ENCODE measurements around the gene CLTA.
A peak's percentile ranks its signal among the peaks of the same experiment; 100 is the strongest.
"Not testable (repeated sequence)": the region's sequence is repeated elsewhere in the genome, so short reads cannot be mapped to it uniquely, and the experiment has no call there.

The CLTA gene

GRCh38 chr9:36213989-36214388, 23.3 kb downstream of the CLTA start:
- DNase-seq = no peak
- TF ChIP-seq GATA1 (IDR thresholded peaks at IDR 0.05; ENCODE audit: low read depth, low read length) (no peak), POLR2A (IDR thresholded peaks at IDR 0.05; ENCODE audit: low read length) (no peak)

- no peak for TF ChIP-seq GATA1 (IDR thresholded peaks at IDR 0.05; ENCODE audit: low read depth, low read length)
- TF ChIP-seq POLR2A (IDR thresholded peaks at IDR 0.05; ENCODE audit: low read length) = no peak
- no peak for DNase-seq
Observed at GRCh38 chr9:36214571-36214970, 23.9 kb downstream of the CLTA start.

DNA sequence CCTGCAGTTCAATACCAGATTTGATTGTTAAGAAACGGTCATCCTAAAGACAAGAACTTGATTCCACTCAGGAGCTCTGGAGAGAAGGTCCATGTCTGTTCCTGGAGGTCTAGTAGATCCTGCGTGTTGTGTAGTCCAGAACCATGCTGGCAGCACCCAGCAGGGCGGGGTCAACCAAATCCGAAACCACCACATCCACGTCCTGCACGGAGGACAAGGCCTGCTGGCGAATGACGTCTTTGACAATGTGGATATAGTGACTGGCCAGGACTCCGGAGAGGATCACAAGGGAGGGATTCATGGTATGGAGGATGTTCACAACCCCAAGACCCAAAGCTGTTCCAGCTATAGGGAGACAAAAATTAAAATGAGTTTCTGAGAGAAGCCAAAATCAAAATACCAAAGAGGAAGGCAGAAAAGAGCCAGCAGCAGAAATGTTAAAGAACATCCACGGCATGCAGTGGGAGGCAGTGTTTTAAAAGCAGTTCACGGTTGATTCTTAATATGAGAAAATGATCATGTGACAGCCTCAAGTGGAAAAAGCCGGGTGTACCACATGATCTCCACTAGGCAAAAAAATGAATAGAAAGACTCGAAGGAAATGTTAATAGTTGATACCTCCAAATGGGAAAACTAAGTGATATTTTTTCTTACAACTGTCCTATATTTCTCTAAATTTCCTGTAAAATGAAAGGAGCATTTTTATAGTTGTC, 26.7 kb downstream of the CLTA start:
- TF ChIP-seq GATA1 (IDR thresholded peaks at IDR 0.05; ENCODE audit: low read depth, low read length) = no peak
- no peak for TF ChIP-seq POLR2A (IDR thresholded peaks at IDR 0.05; ENCODE audit: low read length)
- DNase-seq = no peak

- no peak for DNase-seq
- TF ChIP-seq GATA1 (IDR thresholded peaks at IDR 0.05; ENCODE audit: low read depth, low read length) (no peak), POLR2A (IDR thresholded peaks at IDR 0.05; ENCODE audit: low read length) (no peak)
Observed at GRCh38 chr9:36218011-36218410, 27.3 kb downstream of the CLTA start.

DNA sequence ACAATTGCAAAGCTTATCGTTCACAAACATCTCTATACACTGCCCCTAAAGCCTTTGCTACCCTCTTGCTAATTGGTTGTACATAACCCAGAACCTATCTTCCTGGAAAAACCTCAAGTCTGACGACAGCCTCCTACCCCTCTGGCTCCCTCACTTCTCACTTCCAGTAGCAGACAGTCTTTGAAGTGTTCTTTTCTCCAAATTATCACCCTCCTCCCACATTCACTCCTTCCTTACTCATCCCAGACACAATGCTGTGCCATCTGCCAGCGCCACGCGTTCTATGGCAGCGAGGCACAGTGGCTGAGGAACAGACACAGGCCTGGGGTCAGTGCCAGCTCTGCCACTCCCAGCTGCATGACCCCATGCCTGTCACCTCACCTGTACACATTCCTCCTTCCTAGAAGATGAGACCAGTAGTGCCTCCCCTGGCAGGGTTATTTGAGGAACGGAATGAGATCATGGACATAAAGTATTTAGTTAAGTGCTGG, 27.7 kb downstream of the CLTA start:
- DNase-seq = no peak
- TF ChIP-seq GATA1 (IDR thresholded peaks at IDR 0.05; ENCODE audit: low read depth, low read length) (no peak), POLR2A (IDR thresholded peaks at IDR 0.05; ENCODE audit: low read length) (no peak)

GRCh38 chr9:36221667-36222066, 30.9 kb downstream of the CLTA start:
- no peak for DNase-seq
- TF ChIP-seq POLR2A (IDR thresholded peaks at IDR 0.05; ENCODE audit: low read length) = no peak
- no peak for TF ChIP-seq GATA1 (IDR thresholded peaks at IDR 0.05; ENCODE audit: low read depth, low read length)

DNA sequence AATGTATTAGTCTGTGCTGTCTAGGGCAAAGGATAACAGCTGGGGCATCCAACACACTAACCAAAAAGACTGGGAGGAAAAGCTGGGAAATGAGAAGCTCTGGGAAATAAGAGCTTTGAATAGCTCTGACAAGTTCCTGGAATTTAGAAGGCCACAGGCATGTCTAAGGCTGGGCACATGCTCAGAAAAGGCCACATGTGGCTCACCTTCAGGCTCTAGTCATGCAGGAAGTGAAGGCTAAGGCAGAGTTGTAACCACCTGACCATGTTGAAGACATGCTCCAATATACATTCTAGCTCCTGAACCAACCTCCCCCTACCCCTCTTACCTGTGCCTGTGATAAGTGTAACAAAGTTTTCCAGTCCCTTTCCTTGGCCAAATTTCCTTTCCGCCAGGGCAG, 31.7 kb downstream of the CLTA start:
- no peak for DNase-seq

DNA sequence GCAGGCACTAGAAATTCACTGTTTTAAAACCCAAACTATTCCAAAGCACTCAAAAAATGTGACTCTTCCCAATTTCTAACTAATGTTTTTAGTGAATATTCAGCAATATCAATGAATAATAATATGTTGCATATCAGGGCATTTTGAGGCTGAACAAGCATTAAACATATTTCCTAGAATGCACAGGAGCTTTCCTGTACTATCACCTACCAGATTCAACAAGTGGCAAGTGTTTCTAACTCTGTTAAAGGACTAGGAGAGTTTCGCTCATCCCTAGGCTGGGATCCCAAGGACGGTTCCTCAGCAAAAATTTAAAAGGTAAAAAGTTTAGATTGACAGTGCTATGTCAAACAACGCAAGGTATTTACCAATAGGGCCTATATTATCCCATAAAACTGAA, 46.5 kb downstream of the CLTA start:
- no peak for DNase-seq
- TF ChIP-seq GATA1 (IDR thresholded peaks at IDR 0.05; ENCODE audit: low read depth, low read length) = no peak
- no peak for TF ChIP-seq POLR2A (IDR thresholded peaks at IDR 0.05; ENCODE audit: low read length)

More for the DNA sequence above, 31.7 kb downstream of the CLTA start:
- TF ChIP-seq GATA1 (IDR thresholded peaks at IDR 0.05; ENCODE audit: low read depth, low read length) (no peak), POLR2A (IDR thresholded peaks at IDR 0.05; ENCODE audit: low read length) (no peak)

GRCh38 chr9:36239205-36239604, 48.5 kb downstream of the CLTA start:
- not testable (repeated sequence) for DNase-seq

- DNase-seq = not testable (repeated sequence)
Observed at GRCh38 chr9:36239675-36240074, 49.0 kb downstream of the CLTA start.

GRCh38 chr9:36245906-36246305, 55.2 kb downstream of the CLTA start:
- TF ChIP-seq POLR2A (IDR thresholded peaks at IDR 0.05; ENCODE audit: low read length) = no peak
- no peak for TF ChIP-seq GATA1 (IDR thresholded peaks at IDR 0.05; ENCODE audit: low read depth, low read length)
- peak; percentile 18 to 48 for DNase-seq

GRCh38 chr9:36247356-36247755, 56.6 kb downstream of the CLTA start:
- no peak for TF ChIP-seq GATA1 (IDR thresholded peaks at IDR 0.05; ENCODE audit: low read depth, low read length)
- no peak for TF ChIP-seq POLR2A (IDR thresholded peaks at IDR 0.05; ENCODE audit: low read length)

GRCh38 chr9:36248061-36248460, 57.3 kb downstream of the CLTA start:
- peak; percentile 57 for DNase-seq

More at GRCh38 chr9:36247356-36247755, 56.6 kb downstream of the CLTA start:
- peak in 1 of 2 experiments; percentile 12 for DNase-seq

DNA sequence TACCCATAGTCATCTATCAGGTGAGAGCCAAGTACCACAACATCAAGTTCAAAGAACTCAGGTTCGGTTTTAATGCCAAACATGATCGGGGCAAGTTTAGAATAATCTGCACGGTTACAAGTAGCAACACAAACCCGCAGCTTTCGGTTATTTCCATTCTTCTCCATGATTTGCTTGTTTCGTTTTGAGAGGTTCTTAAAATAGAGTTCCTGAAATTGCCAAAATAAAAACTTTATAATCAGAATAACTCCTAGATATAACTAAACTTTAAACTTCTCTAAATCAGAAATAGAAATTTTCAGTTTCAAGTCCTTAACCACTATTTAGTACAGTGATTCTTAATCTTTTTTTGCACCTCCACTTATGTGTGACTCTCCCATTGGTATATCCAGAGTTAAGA, 58.5 kb downstream of the CLTA start:
- TF ChIP-seq GATA1 (IDR thresholded peaks at IDR 0.05; ENCODE audit: low read depth, low read length) (no peak), POLR2A (IDR thresholded peaks at IDR 0.05; ENCODE audit: low read length) (no peak)
- no peak for DNase-seq

DNA sequence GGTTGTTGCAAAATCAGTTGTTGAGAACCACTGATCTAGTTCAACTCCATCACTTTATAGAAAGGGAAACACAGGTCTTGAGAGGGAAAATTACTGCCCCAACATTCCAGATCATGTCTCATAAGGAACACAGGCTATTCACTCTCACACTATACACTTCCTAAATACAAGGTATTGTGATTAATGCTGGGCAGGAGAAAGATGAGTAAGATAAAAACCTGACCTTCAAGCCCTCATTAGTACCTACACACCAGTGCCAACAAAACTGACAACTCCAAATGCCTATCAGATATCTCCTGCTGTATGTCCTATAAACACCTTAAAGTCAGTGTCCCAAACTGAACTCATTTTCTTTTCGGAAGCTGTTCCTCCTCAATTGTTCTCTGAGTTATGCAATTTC, 59.4 kb downstream of the CLTA start:
- no peak for DNase-seq
- TF ChIP-seq POLR2A (IDR thresholded peaks at IDR 0.05; ENCODE audit: low read length) = no peak
- TF ChIP-seq GATA1 (IDR thresholded peaks at IDR 0.05; ENCODE audit: low read depth, low read length) = no peak

DNA sequence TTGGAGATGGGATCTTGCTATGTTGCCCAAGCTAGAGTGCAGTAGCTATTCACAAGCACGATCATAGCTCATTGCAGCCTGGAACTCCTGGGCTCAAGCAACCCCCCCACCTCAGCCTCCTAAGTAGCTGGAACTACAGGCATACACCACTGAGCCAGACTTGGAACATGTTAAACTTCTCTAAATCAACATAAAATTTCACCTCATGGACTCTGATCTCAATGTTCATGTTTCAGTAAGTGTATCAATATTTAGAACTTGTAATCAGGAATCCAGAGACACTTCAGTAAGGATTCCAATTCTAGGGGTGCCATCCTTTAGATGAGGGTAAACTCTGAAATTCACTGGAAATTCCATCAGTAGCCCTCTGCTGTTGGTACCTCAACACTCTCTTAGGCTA, 60.7 kb downstream of the CLTA start:
- DNase-seq = no peak
- TF ChIP-seq GATA1 (IDR thresholded peaks at IDR 0.05; ENCODE audit: low read depth, low read length) (no peak), POLR2A (IDR thresholded peaks at IDR 0.05; ENCODE audit: low read length) (no peak)

All from erythroblast (primary cell).